K562 (cell line): ENCODE data around the gene PHETA1. TPM values are rescaled to one million over a fixed set of nuclear protein-coding genes. Genes with fewer than 3 reads are reported as not detected.

Source experiments
- ARNT ChIP-seq, 2 experiments: fragments of 450-650 bp; IDR thresholded peaks; 2 replicates each; pipeline ENCODE4 v1.6.1; 2016; ENCODE audit warnings: mild to moderate bottlenecking in 1 of 2
- ASH1L ChIP-seq: fragments of 450-650 bp; IDR thresholded peaks from 2 replicates; pipeline ENCODE4 v1.6.1; 2018; ENCODE audit warnings: borderline replicate concordance, mild to moderate bottlenecking, low read depth; ENCODE audit not compliant: partially characterized antibody
- E2F3 ChIP-seq: fragments of 250-450 bp; sonication (Bioruptor Pico); IDR thresholded peaks from 2 replicates; pipeline ENCODE4 v1.4.0; 2020; ENCODE audit warnings: mild to moderate bottlenecking
- HOMEZ ChIP-seq: fragments of 250-450 bp; sonication (Bioruptor Pico); IDR thresholded peaks from 2 replicates; pipeline ENCODE4 v1.4.0; 2020; ENCODE audit warnings: mild to moderate bottlenecking, moderate library complexity
- MAFG ChIP-seq: fragments of 450-650 bp; conservative IDR thresholded peaks from 2 replicates; pipeline ENCODE4 v1.6.1; 2016; ENCODE audit warnings: missing genetic modification characterization, missing compliant biosample characterization
- MAX ChIP-seq: sonication (generic); formaldehyde crosslinking; IDR thresholded peaks from 2 replicates; pipeline ENCODE4 v1.9.0; 2022; ENCODE audit warnings: mild to moderate bottlenecking, missing genetic modification reagents
- SIN3A ChIP-seq, 2 experiments: fragments of 150-350 bp in 1 of 2; IDR thresholded peaks; 2 replicates each; pipeline ENCODE4 v1.6.1; 2011 to 2016; ENCODE audit warnings: borderline replicate concordance in 2 of 2, low read depth in 2 of 2, low read length in 2 of 2, mild to moderate bottlenecking in 2 of 2, moderate library complexity in 2 of 2; ENCODE audit not compliant: control insufficient read depth in 1 of 2
- ZFP30 ChIP-seq: fragments of 250-450 bp; sonication (Bioruptor Pico); IDR thresholded peaks from 2 replicates; pipeline ENCODE4 v1.8.0; 2022; ENCODE audit warnings: moderate library complexity, mild to moderate bottlenecking, inconsistent platforms, borderline replicate concordance
- ZNF134 ChIP-seq: fragments of 250-450 bp; sonication (Bioruptor Pico); conservative IDR thresholded peaks from 2 replicates; pipeline ENCODE4 v1.4.0; 2020
- polyA plus RNA-seq, 8 experiments: library from polyadenylated mRNA; depleted of rRNA in 4 of 8; stranded (reverse) in 5 of 8; unstranded in 3 of 8; fragments of >200 nt; fragmentation: Nextera tagmentation in 2 of 8; fragmentation: Illumina TruSeq in 1 of 8; extraction: Ambion mirVana in 2 of 8; extraction: Trizol in 1 of 8; gene quantifications; 2 replicates each; pipeline versions ENCODE4 v1.2.1 to v1.2.3, GENCODE V29; 2011 to 2014; ENCODE audit warnings: inconsistent platforms in 1 of 8, missing spikeins in 1 of 8
- total RNA-seq, 7 experiments: library from RNA; depleted of rRNA in 6 of 7; stranded (reverse); fragments of >200 nt in 6 of 7; fragmentation: Illumina TruSeq in 2 of 7; extraction: Trizol in 2 of 7; gene quantifications; 2 replicates each; pipeline versions ENCODE4 v1.2.1 to v1.2.3, GENCODE V29; 2011 to 2021; ENCODE audit warnings: low replicate concordance in 1 of 7
- TF ChIP-seq, protein P1 (sequence below): IDR thresholded peaks from 2 replicates; pipeline ENCODE4 v1.6.1; 2011; ENCODE audit warnings: borderline replicate concordance, low read depth, mild to moderate bottlenecking, moderate library complexity, low read length; ENCODE audit not compliant: insufficient read depth, poor library complexity, severe bottlenecking
- TF ChIP-seq, protein P2 (sequence below): sonication (generic); formaldehyde crosslinking; IDR thresholded peaks from 2 replicates; pipeline ENCODE4 v1.8.0; 2022; ENCODE audit warnings: missing genetic modification reagents, mild to moderate bottlenecking, moderate library complexity, borderline replicate concordance

PHETA1 gene
- total and polyA plus RNA-seq, 9 of the 15 experiments (the other 6 are each of a cell fraction or from before 2014, with no cell fraction given) = 0.03 to 12.4 (median 3.0) TPM

DNA sequence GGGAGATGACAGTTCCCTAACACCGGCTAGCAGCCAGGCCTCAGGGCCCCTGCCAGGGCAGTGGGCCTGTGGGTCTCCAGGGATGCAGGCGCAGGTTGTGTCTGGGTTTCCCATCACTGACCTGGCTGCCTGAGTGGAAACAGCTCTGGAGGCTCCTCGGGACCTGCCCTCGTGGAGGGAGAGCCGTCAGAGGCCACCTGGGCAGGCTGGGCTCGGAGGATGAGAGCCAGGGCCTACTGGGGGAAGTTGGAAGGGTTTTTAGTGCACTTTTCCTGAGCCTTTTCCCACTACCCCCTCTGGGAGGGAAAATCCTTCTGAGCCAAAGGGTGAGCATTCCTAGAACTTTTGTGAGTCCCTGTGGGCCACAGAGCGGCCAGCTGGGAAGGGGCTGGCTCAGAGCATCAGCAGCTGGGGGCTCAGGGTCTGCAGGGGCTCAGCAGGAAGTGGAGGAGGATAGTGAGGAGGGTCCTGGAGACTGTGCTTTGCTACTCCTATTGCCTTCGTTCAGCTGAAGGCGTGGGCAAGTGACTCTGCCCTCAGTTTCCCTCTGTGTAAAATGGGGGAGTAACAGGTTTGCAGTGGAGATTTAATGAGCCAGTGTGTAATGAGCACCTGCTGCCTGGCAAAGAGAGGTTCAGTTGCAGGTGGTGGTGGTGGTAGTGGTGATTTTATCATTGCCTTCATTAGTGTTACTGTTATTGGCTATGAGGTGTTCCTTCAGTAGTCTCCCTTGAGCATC is 38.7 kb upstream of the PHETA1 start (continued):
- TF ChIP-seq, protein P1, sequence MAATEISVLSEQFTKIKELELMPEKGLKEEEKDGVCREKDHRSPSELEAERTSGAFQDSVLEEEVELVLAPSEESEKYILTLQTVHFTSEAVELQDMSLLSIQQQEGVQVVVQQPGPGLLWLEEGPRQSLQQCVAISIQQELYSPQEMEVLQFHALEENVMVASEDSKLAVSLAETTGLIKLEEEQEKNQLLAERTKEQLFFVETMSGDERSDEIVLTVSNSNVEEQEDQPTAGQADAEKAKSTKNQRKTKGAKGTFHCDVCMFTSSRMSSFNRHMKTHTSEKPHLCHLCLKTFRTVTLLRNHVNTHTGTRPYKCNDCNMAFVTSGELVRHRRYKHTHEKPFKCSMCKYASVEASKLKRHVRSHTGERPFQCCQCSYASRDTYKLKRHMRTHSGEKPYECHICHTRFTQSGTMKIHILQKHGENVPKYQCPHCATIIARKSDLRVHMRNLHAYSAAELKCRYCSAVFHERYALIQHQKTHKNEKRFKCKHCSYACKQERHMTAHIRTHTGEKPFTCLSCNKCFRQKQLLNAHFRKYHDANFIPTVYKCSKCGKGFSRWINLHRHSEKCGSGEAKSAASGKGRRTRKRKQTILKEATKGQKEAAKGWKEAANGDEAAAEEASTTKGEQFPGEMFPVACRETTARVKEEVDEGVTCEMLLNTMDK = no peak
- TF ChIP-seq MAX (CRISPR knock-in tag) = peak; percentile 31; the same call in 1 of the 2 replicates
- no peak for TF ChIP-seq HOMEZ
- no peak for TF ChIP-seq ZFP30 (CRISPR knock-in tag)
- TF ChIP-seq ASH1L = no peak
- no peak for TF ChIP-seq E2F3 (CRISPR knock-in tag)
- no peak for TF ChIP-seq ZNF134 (CRISPR knock-in tag)
- no peak for TF ChIP-seq MAFG (tag)
- TF ChIP-seq SIN3A (IDR thresholded peaks at IDR 0.05; ENCODE audit: borderline replicate concordance in 2 of 2, control insufficient read depth in 1 of 2, low read depth in 2 of 2, low read length in 2 of 2) = peak in 1 of 2 experiments; percentile 38; a peak in 2 of 4 replicates
- TF ChIP-seq, protein P2, sequence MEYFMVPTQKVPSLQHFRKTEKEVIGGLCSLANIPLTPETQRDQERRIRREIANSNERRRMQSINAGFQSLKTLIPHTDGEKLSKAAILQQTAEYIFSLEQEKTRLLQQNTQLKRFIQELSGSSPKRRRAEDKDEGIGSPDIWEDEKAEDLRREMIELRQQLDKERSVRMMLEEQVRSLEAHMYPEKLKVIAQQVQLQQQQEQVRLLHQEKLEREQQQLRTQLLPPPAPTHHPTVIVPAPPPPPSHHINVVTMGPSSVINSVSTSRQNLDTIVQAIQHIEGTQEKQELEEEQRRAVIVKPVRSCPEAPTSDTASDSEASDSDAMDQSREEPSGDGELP (CRISPR knock-in tag) = 0 out of 2 replicates have a peak, but pooled peaks have one; percentile 5
- no peak for TF ChIP-seq ARNT (IDR thresholded peaks at IDR 0.05)
